GM12891 (cell line): ENCODE measurements around the gene VWA2.

Experiments used
- DNase-seq: peaks from one replicate; pipeline ENCODE4 v3.0.0; 2011; ENCODE audit warnings: low spot score; ENCODE audit not compliant: insufficient read length
- FAIRE-seq: peaks from 2 replicates; lab custom pipeline; 2011; peaks lifted over from hg19 to GRCh38; lab: Jason Lieb, UNC
- PAX5 ChIP-seq: IDR thresholded peaks from 2 replicates; pipeline ENCODE4 v1.6.1; 2011; ENCODE audit warnings: low read length, moderate library complexity, mild to moderate bottlenecking; ENCODE audit not compliant: insufficient read depth, severe bottlenecking
- POLR2A ChIP-seq: IDR thresholded peaks from 2 replicates; pipeline ENCODE4 v1.6.1; 2011; ENCODE audit warnings: low read depth, low read length, control low read depth
- POLR2AphosphoS5 ChIP-seq: IDR thresholded peaks from 2 replicates; pipeline ENCODE4 v1.6.1; 2011; ENCODE audit warnings: low read depth, low read length, control low read depth
- POU2F2 ChIP-seq: IDR thresholded peaks from 2 replicates; pipeline ENCODE4 v1.6.1; 2011; ENCODE audit warnings: low read depth, mild to moderate bottlenecking, control low read depth, low read length, moderate library complexity
- SPI1 ChIP-seq: IDR thresholded peaks from 2 replicates; pipeline ENCODE4 v1.6.1; 2011; ENCODE audit warnings: low read depth, low read length, control low read depth
- TAF1 ChIP-seq: IDR thresholded peaks from 2 replicates; pipeline ENCODE4 v1.6.1; 2011; ENCODE audit warnings: low read depth, low read length, control low read depth

Gene VWA2

DNA sequence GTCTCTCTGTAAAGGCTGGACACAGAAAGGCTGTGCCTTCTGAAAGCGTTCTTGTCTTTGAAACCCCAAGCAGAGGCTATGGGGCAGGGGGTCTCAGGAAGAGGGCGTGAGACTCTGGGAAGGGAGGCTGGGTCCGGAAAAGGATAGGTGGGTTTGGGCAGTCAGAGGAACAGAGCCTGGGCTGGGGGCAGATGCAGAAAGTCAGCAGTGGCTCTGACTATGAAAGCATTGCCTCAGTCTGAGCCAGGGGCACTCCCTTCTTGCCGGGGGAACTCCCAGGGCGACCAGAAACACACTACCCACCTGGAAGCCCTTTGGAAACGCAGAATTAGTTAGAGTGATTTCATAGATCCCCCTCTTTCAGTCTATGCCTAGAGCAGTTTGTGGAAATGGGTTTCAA, 72.0 kb downstream of the VWA2 start:
- FAIRE-seq (no peak), DNase-seq (no peak)
- no peak for TF ChIP-seq POLR2AphosphoS5
- no peak for TF ChIP-seq TAF1
- no peak for TF ChIP-seq POU2F2
- TF ChIP-seq POLR2A = no peak
- TF ChIP-seq SPI1 = no peak

DNA sequence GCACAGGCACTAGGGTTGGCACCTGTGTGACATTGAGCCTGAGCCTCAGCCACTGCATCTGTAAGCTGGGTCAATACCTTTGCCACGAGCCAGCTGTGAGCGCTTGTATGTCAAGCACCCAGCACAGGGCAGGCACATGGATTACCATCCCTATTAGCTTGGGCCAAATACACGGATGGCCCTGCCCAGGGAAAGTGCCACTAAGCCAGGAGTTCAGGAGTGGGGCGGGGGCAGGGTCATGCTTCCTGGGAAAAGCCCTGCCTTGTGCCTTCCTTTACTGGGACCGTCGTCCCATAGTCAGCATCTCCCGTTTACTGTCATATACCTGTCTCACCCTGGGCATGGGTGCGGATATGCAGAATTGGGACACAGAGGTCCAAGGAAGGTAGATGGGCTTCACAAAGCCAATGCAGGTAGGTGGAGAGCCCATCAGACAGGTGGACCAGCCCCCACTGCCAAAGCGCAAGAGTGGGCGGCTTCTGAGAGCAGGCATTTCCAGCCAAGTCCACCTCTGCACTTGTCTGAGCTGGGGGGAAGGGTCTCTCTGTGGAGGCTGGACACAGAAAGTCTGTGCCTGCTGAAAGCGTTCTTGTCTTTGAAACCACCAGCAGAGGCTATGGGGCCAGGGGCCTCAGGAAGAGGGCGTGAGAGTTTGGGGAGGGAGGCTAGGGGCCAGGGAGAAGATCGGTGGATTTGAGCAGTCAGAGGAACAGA, 72.6 kb downstream of the VWA2 start:
- FAIRE-seq (no peak), DNase-seq (no peak)
- TF ChIP-seq POLR2A (no peak), TAF1 (no peak), POU2F2 (no peak), SPI1 (no peak), PAX5 (no peak), POLR2AphosphoS5 (no peak)

DNA sequence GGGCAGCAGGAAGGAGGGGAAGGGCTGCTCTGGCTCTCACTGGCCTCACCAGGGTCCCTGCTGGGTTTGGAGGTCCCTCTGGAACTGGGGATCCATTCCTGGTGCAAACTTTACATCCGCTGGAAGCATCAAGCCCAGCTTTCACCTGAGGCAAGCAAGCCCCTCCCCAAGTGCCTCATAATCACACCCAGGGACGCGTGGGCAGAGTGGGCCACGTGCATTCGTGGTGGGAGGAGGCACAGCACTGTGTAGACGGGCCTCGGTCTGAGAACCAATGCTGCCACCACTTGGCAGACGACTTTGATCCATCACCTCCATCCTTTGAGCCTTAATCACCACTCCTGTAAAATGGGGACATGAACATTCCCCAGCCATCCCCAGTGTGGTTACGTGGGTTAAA, 74.1 kb downstream of the VWA2 start:
- TF ChIP-seq POLR2AphosphoS5 = no peak
- no peak for TF ChIP-seq SPI1
- TF ChIP-seq PAX5 = no peak
- TF ChIP-seq POU2F2 = no peak
- TF ChIP-seq POLR2A = no peak
- TF ChIP-seq TAF1 = no peak
- FAIRE-seq (no peak), DNase-seq (no peak)

DNA sequence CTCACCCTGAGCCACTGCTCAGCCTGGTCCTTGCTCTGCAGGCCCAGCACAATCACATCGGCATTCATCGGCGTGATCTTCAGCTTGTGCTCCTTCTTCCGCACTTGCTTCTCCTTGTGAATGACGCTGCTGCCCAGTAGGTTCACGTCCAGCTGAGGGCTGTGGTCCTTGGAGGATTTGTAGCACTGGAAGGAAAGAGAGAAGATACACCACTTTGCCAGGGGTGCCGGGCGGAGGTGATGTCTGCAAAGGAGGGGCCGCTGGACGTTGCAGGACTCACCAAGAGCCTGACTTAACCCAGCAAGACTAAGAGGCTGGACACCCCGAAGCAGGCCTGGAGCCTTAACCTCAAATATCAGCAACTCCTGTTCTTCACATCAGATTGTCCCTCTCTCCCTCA, 74.8 kb downstream of the VWA2 start:
- no peak for DNase-seq

DNA sequence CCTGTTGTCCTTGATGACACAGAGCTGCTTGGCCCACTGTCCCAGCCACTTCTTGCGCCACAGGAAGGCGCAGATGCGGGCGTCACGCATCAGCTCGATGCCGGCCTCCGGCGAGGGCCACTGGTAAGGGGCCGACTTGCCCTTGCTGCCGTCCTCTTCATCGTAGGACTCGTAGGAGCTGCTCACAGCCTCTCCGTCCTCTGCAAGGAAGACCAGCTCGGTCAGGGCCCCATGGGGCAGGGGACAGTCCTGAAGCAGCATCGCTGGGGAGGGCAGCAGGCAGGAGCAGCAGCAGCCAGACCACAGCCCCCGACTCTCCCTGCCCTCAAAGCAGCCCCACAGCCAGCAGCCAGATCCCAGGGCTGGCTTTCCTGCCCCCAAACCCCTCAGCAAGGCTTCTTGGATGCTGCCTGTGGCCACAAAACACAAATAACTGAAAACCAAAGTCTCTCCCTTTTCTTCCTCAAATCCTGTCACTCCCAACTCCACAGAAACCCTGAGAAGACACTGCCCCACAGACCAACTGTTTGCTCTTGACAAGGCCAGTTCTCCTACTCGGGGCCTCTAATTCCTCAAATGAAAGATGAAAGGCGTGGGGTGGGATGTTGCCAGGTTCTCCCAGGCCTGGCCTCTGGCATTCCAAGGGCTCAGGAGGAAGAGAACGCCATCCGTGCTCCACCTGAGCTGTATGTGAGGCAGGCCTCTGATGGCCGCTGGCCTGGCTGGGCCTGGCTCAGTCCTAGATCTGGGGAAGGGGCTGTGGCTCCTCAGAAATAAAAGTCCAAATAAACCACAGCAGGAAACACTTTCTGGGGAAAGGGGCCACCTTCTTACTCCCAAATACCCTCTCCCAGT, 76.7 kb downstream of the VWA2 start:
- TF ChIP-seq SPI1 (no peak), POLR2AphosphoS5 (no peak), TAF1 (no peak), POLR2A (no peak)
- no peak for FAIRE-seq
- DNase-seq = no peak

More for the DNA sequence above, 74.8 kb downstream of the VWA2 start:
- no peak for FAIRE-seq
- TF ChIP-seq SPI1 = no peak
- no peak for TF ChIP-seq TAF1
- TF ChIP-seq PAX5 = no peak
- TF ChIP-seq POLR2A = no peak
- no peak for TF ChIP-seq POLR2AphosphoS5
- TF ChIP-seq POU2F2 = no peak

DNA sequence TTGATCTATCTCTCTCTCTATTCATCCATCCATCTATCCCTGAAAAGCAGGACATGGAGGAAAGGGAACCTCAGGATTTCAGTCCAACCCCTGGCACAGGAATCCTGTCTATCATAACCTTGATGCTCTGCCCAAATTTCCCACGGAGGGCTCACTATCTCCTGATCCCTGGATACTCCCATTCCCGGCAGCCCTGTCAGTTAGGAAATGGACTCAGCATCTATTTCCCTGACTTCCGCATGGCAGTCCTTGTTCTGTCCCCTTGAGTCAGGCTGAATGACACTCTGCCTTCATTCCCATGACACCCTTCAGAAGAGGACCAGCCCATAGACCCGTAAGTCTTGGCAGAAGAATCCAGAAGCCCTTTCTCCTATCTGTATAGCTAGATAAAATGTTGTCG, 77.7 kb downstream of the VWA2 start:
- DNase-seq (no peak), FAIRE-seq (no peak)
- TF ChIP-seq SPI1 (no peak), TAF1 (no peak), POU2F2 (no peak), POLR2AphosphoS5 (no peak)

DNA sequence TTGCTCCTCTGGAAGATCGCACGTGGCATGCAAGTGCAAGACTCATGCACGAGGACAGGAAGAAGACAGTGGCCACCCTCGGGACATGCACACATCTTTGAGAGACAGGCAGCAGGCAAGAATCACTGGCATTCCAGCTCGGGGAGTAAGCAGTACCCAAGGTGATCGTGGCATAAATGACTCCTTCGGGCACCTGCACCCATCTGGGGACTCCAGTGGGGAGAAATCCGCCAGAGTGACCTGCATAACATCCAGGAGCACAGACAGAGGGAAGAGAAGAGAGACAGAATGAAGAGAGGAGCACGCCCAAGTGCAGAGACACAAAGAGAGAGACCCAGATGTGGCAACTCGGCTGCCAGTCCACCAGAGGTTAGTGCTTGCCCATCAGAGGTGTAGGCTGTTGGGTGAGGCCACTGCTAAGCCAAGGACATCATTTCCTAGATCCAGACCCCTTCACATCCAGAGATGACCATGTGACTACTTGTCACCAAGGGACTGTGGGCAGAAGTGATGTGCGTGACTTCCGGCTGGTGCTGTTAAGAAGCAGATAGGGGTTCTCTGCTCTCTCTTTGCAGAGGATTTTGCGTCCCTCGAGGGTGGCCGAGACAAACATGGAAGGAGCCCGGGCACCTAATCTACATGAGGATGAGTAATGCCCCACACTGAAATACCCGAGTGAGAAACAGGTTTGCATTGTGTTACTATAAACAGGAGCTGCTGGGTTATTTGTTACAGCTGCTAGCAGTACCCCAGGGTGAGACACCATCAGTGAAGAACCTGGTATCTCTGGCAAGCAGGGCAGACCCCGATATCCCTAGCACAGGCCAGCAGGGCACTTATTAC, 80.6 kb downstream of the VWA2 start:
- FAIRE-seq = no peak
- no peak for DNase-seq

DNA sequence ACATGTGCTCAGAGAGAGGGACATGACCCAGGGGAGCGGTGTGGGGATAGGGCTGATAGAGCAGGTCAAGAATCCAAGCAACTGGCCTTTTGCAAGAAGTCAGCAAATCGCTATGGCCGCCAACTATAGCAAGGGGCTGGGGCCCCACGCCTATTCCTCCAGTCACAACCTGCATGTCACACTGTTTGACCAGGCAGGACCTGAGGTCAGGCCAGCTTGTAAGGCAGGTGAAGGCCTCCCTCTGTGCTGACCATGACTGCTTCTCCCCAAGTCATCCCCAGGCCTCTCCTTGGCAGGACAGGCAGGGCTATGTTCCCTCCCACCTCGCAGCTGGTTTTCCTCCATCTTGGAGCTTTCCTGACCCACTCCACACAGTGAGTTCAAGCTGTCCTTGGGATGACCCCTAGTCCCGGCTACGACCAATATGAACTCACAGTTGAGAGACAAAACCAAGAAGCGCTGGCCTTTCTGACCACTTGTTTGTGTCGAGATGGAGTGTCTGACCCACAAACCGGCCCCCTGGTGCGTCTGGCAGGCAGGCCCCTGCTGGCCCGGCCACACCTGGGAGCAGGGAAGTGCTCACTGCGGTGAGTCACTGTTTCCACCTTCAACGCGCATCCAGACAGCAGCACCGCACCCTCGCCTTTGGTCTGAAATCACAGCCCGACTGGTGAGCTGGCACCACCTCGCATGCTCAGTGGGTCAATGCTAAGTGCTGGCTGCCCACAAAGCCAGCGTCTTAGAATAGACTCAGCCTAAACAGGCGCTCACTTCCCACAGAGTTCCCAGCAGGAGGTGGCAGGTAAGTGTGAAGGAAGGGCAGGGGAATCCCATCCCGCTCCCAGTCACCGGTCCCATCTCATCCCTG, 81.4 kb downstream of the VWA2 start:
- FAIRE-seq = no peak
- no peak for DNase-seq
- TF ChIP-seq POLR2AphosphoS5 (no peak), TAF1 (no peak), POLR2A (no peak), SPI1 (no peak), PAX5 (no peak), POU2F2 (no peak)

More for the DNA sequence above, 80.6 kb downstream of the VWA2 start:
- TF ChIP-seq POLR2A (no peak), SPI1 (no peak), POU2F2 (no peak), PAX5 (no peak), TAF1 (no peak), POLR2AphosphoS5 (no peak)

DNA sequence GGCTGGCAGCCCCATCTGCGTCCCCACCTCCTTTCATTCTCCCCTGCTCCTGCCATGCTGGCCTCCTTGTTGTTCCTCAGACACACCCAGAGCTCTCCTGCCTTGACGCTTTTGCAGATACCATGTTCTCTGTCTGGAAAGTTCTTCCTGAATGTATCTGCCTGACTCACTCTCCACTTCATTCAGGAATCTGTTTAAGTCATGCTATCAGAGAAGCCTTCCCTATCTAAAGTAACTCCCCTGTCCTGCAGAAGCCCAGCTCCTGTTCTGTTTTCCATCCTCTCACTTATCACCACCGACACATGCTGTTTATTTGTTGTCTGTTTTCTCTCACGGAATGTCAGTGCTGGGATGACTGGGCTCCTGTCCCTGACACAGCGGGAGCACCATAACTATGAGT, 83.3 kb downstream of the VWA2 start:
- DNase-seq (no peak), FAIRE-seq (no peak)
- no peak for TF ChIP-seq POLR2AphosphoS5
- no peak for TF ChIP-seq SPI1
- TF ChIP-seq POLR2A = no peak
- no peak for TF ChIP-seq PAX5
- TF ChIP-seq TAF1 = no peak
